GM19438 (cell line): ENCODE measurements around the gene TAS2R19.
"Not testable (repeated sequence)": the region's sequence is repeated elsewhere in the genome, so short reads cannot be mapped to it uniquely, and the experiment has no call there.

Source experiments
- ATAC-seq: cut with Tn5 transposase; IDR thresholded peaks from one replicate; pipeline ENCODE4 v1.9.1; 2021; ENCODE audit warnings: low read depth; ENCODE audit not compliant: unreplicated experiment

Gene TAS2R19, protein sequence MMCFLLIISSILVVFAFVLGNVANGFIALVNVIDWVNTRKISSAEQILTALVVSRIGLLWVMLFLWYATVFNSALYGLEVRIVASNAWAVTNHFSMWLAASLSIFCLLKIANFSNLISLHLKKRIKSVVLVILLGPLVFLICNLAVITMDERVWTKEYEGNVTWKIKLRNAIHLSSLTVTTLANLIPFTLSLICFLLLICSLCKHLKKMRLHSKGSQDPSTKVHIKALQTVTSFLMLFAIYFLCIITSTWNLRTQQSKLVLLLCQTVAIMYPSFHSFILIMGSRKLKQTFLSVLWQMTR

DNA sequence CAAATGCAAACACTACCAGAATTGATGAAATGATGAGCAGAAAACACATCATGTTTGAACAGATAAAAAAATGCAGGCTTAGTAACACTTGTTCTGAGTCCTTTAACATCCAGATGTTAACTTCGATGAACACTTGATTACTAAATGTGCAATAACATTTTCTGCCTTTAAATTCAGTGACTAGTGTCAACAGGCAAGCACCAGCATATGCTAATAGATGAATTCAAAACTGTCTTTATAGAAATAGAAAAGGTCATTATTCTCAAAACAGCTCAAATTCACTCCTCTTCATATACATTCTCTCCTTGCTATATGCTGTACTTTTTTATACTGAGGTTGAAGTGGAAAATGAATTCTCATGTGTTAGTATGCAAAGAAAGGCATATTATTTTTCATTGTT is at the start of gene TAS2R19:
TAS2R19 (minus strand) TSS at position 101 of the 400 bp plus-strand sequence; CDS start at position 52, 49 bp downstream.
- ATAC-seq: no peak

DNA sequence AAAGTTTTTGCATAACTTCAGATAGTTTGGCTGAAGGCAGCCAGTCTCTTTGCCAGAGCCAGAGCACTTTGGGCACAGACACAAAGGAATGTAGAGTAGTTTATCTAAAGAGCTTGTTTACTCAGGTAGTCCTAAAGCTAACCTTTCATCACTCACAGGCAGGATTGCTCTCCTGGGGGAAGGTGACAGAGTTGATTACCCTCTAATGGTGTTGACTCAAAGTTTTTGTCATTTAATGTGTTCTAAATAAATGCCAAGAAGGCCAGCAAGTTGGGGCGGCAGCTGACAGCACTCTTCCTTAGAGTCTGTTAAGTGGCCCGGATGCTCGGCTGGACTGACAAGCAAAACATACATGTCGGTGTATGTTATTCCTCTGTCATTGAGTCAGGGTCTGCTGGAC is 49.0 kb upstream of the TAS2R19 start:
- ATAC-seq: no peak

DNA sequence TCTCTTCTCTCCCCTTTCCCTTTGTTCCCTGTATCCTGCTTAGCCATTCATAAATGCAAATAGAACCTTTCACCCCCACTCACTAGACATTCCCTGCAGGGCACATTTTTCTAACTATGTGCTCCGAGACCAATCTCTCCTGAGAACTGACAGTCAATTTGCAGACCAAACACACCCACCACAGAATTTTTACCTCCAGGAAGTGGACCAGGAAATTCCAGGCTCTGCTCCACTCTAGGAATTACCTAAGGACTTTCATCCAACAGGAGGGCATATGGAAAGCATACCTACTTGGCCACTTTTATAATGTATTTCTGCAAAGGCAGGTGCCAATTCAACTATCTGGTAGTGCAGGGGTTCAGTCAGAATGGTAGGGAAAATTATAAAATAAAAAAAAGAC is 48.6 kb upstream of the TAS2R19 start:
- no peak for ATAC-seq

DNA sequence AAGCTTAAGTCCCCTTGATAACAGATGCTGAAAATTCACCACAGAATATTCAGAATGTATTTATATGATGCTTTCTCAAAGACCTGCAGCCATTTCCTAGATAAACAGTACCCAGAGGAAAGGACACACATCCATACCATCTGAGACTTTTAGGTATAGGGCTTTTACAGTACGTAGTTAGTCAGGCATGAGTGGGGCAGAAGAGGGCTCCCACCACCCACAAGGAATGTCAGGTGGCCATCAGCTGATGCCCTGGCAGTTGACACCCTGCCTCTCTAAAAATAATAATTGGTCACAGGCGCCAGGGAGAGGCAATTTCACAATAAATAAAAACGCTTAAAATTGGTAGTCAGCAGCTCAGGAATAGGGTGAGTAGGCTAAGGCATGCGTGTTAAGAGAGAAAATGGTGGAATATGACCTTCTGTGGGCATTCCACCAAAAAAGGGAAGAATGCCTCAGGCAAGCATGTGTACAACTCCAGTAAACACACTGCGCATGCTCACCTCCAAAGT is 47.5 kb upstream of the TAS2R19 start:
- ATAC-seq: no peak

DNA sequence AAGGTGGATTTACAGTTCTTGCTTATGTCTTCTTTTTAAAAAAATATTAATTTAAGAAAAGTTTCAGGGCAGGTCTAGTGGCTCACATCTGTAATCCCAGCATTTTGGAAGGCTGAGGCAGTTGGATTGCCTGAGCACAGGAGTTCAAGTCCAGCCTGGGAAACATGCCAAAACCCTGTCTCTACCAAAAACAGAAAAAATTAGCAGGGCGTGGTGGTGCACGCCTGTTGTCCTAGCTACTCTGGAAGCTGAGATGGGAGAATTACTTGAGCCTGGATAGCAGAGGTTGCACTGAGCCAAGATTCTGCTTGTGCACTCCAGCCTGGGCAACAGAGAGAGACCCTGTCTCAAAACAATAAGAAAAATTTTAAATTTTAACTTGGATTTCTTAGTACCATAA is 45.1 kb upstream of the TAS2R19 start:
- no peak for ATAC-seq

DNA sequence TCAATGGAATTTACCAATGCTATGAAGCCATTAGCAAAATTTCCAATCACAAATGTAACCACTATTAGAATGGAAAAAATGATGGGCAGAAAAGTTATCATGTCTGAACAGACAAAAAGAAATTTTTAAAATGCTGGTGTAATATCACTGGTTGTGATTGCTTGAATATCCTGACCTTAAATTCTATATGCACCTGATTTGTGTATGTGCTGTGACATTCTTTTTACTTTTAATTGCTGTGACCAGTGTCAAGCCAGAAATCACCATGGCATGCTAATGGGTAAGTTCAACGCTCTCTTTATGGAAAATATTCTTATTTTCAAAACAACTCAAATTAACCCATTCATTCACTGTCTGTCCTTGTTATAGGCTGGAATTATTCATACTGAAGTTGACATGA is 39.8 kb upstream of the TAS2R19 start, which contains the start of gene TAS2R46:
TAS2R46 (minus strand) TSS at position 101 of the 400 bp plus-strand sequence; CDS start at position 101, 0 bp downstream.
- not testable (repeated sequence) for ATAC-seq

DNA sequence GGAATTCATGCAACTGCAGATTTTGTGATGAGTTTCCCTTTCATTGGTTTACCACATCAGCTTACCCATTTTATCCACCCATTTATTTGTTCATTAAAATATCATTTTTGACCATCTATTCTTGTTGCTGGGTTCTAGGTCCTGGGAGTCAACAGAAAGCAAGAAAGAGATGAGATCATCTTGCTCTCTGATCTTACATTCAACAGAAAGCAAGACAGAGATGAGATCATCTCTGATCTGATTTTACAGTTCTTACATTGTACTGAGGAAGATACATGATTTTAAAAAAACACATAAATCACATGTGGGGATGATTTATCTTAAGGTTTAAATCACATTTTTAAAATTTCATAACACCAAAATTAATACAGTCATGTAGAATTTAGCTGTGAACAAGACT is 37.4 kb upstream of the TAS2R19 start:
- ATAC-seq: no peak

DNA sequence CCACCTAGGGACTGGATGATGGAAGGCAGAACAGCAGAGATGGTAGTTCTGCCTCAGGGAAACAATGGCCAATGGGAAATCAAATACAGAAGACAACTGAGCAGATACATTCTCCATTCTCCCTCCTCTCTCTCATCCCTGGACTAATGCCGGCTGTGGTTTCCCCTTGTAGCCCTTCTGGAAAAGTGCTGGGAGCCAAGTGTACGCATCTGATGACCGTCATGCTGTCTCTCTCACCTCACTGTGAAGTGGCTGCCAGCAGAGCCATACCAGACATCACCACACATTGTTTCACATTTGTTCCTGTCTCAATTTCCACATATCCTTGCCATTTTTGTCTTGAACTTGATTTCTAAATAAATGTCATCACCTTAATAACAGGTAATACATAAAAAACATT is 36.6 kb upstream of the TAS2R19 start:
- no peak for ATAC-seq

DNA sequence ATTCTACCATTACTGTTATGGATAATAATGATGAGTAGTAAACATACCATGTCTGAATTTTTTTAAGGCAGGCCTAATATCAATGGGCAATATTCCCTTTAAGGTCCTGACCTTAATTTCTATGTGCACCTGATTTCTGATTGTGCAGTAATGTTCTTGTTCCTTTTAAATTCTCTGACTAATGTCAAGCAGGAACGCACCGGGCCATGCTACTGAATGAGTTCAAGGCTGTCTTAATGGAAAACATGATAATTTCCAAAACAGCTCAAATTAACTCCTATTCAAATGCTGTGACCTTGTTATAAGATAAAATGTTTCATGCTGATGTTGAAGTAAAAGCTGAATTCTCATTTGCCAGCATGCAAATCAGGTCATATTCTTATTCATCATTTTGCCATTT is 32.9 kb upstream of the TAS2R19 start:
- no peak for ATAC-seq

DNA sequence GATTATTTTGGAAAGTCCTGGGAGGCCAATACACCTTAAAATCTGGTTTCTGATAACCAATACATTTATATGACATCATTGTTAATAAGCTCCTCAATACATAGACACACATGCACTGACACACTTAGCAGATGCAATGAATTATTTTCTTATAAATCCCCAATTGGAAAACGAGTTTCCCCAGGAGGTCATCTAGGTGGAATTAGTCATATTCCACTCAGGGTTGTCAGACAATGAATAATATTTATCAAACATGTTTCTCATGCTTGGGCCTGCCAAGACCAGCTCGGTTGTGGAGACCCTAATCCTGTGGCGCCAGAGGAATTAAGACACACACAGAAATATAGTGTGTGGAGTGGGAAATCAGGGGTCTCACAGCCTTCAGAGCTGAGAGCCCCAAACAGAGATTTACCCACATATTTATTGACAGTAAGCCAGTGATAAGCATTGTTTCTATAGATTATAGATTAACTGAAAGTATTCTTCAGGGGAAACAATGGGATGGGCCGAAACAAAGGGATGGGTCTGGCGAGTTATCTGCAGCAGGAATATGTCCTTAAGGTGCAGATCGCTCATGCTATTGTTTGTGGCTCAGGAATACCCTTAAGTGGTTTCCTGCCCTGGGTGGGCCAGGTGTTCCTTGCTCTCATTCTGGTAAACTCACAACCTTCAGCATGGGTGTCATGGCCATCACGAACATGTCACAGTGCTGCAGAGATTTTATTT is 27.5 kb upstream of the TAS2R19 start:
- not testable (repeated sequence) for ATAC-seq

DNA sequence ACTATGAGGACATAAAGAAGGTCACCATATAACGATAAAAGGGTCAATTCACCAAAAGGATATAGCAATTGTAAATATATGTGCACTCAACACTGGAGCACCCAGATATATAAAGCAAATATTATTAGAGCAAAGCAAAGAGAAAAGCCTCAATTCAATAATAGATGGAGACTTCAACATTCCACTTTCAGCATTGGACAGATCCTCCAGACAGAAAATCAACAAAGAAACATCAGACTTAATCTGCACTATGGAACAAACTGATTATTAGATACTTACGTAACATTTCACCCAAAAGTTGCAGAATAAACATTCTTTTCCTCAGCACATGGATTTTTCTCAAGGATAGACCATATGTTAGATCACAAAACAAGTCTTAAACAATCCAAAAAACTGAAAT is 18.9 kb upstream of the TAS2R19 start:
- not testable (repeated sequence) for ATAC-seq

DNA sequence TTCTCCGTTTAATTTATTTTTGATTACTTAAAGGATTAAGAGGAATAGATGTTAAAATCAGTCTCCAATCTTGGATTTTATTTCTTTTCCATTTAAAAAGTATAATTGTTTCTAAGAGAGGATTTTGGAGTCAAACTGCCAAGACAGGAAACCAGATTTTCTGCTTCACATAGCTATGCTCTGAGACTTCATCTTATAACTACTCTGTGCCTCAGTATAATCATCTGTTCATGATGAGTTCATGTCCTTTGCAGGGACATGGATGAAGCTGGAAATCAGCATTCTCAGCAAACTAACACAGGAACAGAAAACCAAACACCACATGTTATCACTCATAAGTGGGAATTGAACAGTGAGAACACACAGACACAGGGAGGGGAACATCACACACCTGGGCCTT is 17.7 kb upstream of the TAS2R19 start:
- ATAC-seq: no peak

DNA sequence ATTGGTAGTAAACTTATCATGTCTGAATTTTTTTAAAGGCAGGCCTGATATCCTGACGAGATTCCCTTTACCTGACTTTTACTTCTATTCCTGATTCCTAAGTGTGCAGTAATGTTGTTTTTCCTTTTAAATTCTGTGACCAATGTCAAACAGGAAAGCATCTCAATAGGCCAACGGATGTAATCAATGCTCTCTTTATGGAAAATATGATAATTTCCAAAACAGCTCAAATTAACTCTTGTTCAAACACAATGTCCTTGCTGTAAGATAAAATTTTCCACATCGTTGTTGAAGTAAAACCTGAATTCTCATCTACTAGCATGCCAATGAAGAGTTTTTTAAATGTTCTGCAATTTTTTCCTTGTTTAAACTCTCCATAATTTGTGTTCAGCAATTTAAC is 16.8 kb upstream of the TAS2R19 start:
- ATAC-seq: no peak

DNA sequence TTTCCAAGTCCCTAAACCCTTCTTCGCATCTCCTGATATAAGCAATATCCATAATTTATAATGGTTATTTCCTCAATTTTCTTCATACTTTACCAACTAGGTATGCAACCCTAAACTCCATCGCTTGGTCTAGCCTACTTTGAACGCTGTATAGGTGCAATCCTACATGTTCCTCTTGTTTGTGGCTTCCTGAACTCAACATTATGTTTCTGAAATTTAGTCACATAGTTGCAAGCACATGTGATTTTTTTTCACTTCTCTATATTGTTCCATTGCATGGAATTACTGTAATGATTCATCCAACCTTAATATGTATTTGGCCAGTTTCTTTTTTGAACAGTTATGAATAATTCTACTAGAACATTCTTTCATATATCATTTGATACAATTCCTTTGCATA is 11.5 kb upstream of the TAS2R19 start:
- ATAC-seq: not testable (repeated sequence)

DNA sequence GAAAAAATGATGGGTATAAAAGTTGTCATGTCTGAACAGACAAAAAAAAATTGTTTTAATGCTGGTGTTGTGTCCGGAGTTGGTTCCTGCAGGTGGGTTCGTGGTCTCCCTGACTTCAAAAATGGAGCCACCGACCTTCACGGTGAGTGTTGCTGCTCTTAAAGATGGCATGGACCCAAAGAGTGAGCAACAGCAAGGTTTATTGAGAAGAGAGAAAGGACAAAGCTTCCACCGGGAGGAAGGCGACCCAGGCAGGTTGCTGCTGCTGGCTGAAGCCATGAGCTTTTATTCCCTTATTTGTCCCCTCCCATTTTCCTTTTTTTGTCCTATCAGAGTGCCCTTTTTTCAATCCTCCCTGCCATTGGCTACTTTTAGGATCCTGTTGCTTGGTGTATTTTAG is 8.9 kb upstream of the TAS2R19 start, which contains the start of gene TAS2R31:
TAS2R31 (minus strand) TSS at position 101 of the 400 bp plus-strand sequence; CDS start at position 29, 72 bp downstream.
- ATAC-seq: no peak

DNA sequence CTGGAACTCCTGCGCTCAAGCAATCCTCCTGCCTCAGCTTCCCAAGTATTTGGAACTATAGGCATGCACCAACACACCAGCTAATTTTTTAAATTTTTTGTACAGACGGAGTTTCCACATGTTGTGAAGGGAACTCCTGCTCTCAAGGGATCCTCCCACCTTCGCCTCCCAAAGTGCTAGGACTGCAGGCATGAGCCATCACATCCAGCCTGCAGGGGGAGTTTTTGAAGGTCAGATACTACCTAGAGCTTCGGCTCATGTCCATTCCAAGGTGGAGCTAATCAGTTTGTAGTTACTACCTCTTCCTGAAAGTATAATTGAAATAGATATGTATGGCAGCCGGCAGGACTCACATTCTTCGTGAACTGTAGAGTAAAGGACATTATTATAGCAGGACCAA is 3.7 kb upstream of the TAS2R19 start:
- ATAC-seq: no peak

DNA sequence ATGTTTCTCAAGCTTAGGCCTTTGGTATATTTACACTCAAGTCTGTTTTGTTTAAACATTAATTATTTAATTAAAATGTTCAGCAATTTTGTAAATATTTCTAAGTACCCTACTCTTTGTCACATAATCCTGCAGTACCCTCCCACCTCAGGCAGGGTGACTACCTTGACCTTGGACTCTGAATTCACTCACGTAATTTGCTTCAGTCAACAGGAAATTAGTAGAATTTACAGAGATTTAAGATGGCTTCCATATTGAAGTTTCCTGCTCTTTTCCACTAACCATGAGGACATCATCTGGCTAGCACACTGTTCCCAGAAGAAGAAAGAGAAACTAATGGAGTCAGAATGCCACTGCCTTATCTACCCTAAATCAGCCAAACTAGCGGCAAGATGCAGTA is 967 bp upstream of the TAS2R19 start:
- no peak for ATAC-seq

DNA sequence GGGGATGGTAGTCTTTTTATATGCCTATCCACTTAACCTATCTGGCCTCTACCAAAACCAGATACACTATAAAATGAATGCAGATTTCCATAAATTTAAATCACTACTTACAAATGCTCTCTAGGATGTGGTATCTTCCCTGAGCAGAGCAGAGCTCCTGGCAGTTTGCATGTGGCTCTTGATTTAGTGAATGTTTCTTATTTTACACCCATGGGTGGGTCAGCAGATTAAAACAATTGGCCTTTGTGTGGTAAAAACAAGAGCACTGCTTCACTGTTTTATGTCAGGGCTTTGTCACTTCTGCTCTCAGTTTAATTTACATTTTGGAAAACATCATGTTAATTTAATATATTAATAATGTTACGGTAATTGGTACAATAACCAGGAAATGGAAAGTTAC is 5.5 kb downstream of the TAS2R19 start:
- ATAC-seq: no peak

DNA sequence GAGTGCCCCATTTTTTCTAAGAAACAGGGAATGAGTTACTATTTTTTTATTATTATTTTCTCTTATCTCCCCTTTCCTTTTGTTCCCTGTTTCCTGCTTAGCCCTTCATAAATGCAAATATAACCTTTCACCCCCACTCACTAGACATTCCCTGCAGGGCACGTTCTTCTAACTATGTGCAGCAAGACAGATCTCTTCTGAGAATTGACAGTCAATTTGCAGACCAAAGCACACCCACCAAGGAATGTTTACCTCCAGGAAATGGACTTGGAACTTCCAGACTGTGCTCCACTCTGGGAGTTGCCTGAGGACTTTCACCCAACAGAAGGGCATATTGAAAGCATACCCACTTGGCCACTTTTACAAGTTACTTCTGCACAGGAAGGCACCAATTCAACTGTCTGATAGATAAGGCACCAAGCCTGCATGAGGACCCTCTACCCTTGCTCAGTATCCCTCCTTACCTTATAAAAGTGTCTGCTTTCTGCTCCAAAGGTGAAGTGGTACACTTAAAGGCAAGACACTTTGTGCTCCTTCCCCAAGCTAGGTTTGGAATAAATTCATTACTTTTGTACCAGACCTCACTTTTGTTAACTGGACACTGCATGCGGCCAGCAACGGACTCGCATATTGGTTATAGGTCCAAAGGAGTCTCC is 6.5 kb downstream of the TAS2R19 start:
- ATAC-seq: no peak

DNA sequence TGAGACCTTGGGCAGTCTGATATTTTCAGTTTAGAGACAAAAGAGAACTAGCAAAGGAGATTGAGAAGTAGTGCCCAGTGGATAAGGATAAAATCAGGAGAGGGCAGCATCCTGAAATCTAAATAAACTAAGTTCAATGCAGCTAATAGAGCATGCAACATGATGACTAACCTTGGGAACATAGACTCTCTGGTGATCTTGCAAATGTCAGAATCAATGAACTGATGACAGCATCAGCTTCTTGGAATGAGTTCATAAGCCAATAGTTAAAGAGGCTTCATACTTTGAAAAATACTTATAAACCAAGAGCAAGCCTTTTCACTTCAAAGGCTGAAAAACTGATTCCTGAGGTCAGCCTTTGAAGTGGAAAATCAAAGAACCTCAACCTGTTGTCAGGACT is 8.2 kb downstream of the TAS2R19 start:
- ATAC-seq: no peak

DNA sequence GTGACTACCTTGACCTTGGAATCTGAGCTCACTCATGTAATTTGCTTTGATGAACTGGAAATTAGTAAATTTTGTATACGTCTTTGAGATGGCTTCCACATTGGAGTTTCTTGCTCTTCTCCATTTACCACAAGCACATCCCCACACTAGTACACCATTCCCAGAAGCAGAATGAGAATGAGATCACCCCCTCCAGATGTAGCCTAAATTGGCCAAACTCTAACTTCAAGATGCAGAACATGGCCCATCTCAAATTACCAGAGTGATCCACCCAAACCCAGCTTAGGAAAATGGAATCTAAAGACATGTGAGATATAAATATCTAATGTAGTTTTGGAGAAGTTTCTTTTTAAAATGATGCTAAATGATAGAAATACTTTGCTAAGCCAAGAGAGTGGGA is 14.8 kb downstream of the TAS2R19 start:
- no peak for ATAC-seq
